HG02973 (cell line): ENCODE measurements around the gene DHRS4.

Experiments used
- ATAC-seq: cut with Tn5 transposase; IDR thresholded peaks from one replicate; pipeline ENCODE4 v1.9.1; 2021; ENCODE audit warnings: moderate library complexity; ENCODE audit not compliant: unreplicated experiment

The DHRS4 gene

DNA sequence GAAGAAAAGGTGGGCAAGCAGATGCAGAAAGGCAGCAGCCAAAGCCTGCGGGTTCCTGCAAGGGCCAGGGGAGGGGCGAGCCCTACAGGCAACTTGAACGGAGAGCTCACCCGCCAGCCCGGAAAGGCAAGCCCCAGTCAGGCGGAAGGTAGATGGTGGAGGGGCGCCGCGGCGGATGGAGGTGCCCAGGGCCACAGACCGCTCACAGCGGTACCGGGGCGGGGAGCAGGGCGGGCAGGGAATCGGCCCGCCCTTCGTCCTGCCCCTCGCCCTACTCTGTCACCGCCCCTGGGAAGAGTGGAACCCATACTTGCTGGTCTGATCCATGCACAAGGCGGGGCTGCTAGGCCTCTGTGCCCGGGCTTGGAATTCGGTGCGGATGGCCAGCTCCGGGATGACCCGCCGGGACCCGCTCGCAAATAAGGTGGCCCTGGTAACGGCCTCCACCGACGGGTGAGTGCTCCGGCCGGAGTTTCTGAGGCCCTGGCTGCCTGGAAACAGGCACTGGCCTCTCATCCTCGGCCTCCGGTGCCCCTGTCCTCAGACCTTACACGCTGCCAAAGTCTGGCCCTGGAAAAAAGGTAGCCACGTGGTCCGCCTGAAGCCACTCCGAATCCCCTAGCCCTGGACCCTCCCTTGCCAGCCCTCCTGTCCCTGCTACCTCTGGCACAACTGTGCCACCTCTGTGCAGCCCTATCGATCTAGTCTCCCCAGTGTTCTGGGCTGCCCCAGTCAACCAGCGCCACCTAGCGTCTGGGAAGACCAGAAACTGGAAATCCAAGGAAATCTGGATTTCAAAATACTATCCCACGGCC, at the start of gene DHRS4:
TSS of gene DHRS4 (plus strand) at position 307 of the 815 bp plus-strand sequence. CDS start at position 326, 19 bp downstream.
- peak; percentile 85 for ATAC-seq

DNA sequence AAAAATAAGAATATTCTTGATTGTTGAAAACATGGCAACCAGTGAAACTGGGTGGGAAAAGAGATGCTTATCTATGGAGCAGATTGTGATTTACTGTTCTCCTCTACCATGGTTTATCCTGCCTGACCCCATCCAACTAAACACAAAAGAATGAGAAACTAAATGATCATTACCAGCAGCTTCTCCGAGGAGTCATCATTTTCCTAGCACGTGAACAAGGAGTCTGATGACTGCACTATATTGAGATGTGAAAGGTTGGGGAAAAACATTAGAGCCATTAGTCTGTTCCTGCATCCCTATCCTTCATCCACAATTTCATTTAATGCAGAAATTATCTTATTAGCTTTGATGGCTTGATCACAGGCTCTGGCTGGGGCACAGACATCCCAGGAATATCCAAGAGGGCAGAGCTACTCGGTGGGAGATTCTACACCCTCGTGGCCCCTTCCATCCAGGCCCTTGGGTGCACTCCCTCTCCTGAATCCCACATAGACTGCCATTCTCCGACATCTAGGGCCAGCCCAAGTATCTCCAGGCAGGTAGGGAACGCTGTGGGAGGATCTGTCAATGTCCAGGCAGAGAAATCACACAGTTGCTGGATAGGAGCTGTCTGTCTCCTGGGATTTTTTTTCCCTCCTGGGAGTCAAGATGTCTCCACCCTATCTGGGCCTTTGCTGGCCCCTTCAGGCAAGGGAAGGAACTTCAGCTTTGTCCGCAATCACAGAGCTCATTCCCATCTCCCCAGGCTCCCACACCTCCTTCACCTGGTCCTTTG, 43.3 kb upstream of the DHRS4 start:
- no peak for ATAC-seq

DNA sequence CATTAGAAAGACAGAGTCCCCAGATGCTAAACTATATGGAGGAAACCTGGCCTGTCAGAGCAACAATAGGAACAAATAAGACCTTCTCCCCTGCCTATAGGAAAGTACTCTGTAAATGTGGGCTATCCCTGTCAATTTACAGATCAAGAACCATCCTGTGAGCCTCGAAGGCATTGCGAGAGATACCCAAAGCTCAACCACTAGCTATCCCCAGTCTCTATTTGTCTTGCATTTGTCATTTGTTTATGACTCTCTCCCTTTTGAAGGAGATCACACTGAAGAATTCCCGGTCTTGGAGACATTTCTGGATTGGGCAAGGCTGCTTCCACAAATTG, 42.7 kb upstream of the DHRS4 start:
- no peak for ATAC-seq

- no peak for ATAC-seq
These were observed 38.0 kb upstream of the DHRS4 start for GRCh38 chr14:23915559-23915958.

- ATAC-seq, result no peak
These were observed 37.6 kb upstream of the DHRS4 start for GRCh38 chr14:23916004-23916403.

DNA sequence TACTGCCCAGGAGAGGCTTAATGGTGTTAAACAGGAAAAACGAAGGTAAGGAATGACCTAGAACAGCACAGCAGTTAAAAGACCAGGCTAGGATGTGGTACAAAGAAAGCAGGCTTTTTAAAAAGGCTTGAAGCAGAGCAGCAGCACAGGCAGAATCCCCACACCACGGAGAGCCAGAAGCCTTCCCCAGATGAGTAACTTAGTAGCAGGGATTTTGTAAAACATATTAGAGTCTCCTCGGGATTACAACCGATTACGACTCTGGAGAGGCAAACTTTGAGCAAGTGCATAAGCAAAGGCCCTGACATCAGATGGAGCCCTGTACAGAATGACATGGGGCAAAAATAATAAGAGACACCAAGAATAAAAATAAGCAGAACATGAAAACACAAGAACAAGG, 37.1 kb upstream of the DHRS4 start:
- ATAC-seq, result no peak

DNA sequence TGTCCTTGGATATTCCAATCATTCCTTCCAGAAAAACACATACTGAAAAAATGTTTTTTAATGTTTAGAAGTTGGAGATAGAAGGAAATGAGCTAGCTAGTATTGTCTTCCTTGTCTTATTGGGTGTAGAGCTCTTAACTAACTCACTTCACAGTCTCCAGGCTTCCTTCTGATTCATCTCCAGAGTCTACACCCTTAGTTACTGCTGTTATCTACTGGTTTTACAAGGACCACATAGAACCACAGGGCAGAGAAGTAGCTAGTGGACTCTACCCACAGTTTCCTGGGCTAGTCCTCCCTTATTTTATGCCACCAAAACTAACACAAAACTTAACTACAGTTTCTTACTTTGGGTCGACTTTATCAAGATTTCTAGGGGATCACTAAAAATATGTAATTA, 31.0 kb upstream of the DHRS4 start:
- no peak for ATAC-seq

GRCh38 chr14:23925523-23926075, 28.0 kb upstream of the DHRS4 start:
- ATAC-seq, result no peak

GRCh38 chr14:23926543-23926942, 27.0 kb upstream of the DHRS4 start:
- no peak for ATAC-seq

DNA sequence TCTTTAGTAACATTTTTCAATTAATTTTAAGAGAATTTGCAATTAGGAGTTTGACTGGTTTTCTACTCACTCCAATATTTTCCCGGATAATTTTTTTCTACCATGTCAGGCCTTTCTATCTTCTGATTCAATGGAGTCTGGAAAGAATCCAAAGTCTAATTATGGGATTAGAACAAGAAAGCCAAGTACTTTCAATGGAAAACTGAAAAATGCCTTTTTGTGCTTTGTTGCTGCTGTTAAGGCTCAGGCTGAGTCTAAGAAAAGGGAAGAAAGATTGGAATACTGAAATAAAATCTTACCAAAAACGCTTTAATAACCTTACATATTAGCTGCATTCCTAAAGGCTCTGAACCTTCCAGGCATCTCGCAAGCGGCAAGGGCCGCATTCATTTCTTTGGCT, 24.4 kb upstream of the DHRS4 start:
- no peak for ATAC-seq

- peak; percentile 67 for ATAC-seq
These were observed 23.7 kb upstream of the DHRS4 start for GRCh38 chr14:23929822-23930294.

- no peak for ATAC-seq
These were observed 22.8 kb upstream of the DHRS4 start for GRCh38 chr14:23930742-23931141.

- ATAC-seq, result no peak
These were observed 21.8 kb upstream of the DHRS4 start for GRCh38 chr14:23931721-23932289.

DNA sequence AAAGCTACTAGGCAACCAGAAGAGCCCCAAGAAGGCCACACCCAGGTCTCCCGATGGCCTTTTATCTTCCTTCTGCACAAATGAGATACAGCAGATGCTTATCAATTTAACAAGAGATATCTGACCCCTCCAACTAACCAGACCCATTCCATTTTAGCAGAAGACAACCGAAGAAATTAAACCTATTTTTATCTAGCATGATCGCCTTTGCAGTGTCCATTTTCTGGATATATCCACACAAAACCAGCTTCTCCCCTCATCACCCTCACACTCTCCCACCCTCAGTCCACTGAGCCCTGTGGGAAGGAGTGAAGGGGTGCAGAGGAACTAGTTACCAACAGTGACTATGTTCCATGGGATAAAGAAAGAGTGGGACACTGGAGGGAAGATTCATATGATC, 20.9 kb upstream of the DHRS4 start:
- no peak for ATAC-seq

DNA sequence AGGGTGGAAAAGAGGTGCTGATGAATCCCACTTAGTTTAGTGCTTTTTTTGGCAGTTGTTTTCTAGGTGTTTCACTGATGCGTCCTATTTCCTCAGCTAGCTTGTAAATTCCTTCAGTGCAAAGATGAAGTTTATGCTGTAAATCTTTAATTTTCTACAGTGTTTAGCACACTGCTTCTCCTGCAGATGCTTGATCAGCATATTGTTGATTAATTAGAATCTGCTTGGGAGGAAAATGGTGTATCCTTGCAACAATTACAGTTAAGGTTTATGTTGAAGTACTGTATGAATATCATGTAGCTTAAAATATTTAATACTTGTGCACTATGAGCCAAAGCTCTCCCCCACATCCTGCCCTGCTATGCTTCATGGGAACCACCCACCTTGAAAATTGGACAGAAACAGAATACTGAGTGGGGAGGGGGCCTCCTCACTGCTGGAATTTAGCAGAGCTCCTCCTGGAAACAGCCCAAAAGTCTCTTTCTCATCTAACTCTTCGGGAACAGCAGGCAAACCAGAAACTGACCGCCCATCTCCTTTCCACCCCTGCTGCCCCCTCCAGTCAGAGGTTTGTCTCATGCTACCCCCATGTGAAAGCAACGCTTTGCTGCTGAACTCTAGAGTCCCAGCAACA, 20.3 kb upstream of the DHRS4 start:
- ATAC-seq, result no peak

DNA sequence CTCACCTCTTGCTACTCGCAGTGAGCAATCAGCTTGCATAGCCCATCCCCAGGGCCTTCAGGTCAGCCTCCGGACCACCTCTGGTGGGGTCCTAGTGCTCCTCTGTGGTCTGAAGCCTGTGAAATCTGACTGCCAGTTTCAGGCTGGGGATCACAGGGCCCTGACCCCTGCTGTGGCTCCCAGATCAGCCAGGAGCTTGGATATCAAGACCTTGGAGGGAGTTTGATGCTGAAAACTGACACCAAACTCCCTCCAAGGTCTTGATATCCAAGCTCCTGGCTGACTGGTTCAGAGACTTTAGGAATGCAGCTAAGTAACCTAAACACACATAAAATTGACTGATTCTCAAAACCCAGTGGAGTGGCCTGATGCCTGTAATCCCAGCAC, 19.8 kb upstream of the DHRS4 start:
- ATAC-seq, result no peak

DNA sequence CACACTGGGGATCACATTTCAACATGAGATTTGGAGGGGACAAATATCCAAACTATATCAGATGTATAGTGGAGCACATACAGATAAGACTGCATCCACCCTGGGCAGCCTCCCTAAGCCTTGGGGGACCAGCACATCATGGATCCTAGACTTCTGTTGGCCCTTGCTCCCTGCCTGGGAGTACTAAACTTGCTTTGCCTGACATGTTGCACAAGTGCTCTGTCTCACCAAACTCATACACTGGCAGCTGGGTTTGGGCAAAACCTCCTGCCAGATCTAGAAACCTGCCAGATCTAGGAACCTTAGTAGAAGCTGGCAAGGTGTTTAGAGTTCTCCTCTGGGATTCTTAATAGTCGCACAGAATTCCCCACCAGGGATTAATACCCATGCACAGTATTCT, 18.4 kb upstream of the DHRS4 start:
- no peak for ATAC-seq

DNA sequence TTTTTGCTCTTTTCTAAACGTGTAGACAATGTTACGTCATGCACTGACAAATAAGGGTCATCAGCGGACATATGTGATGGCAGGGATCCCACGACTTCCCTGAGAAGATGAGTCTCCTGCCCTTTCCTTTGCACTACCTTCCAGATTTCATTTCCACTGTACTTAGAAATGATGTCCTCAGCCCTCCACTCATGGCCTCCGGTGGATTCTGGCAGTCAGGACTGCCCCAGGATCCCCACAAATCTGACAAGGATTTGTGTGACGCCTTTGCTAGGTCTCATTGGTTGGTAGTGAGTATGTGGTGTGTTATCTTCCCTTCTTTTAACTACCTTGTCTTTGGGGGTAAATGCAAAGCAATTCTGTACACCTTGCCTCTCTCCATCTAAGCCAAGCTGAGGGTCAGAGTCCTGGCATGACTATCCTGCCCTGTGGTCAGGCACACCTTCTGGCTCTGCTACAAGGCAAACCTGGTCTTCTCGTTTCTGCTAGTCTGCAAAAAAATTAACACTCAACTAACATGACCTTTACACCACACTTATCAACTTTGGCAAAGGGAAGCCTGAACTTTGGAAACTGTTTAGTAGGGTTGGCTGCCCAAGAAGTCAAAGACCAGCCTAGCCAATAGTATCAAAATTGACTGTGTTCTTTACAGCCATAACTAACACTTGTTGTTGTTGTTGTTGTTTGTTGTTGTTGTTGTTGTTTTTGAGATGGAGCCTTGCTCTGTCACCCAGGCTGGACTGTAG, 17.3 kb upstream of the DHRS4 start:
- ATAC-seq, result no peak

DNA sequence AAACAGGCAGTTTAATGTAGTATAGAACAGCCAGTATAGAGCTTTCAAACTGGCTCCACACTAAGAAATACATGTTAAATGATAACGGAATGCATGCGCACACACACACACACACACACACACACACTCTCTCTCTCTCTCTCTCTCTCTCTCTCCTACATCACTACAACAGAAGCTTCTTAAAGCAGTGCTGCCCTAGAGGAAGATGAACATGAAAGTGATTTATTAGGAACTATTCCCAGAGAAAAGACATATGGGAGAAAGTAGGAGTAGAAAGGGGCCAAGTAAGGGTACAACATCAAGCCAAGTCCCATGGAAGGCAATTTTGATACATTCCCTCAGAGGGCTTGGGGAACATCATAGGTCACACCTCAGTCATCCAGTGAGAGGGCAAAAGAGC, 16.4 kb upstream of the DHRS4 start:
- no peak for ATAC-seq

DNA sequence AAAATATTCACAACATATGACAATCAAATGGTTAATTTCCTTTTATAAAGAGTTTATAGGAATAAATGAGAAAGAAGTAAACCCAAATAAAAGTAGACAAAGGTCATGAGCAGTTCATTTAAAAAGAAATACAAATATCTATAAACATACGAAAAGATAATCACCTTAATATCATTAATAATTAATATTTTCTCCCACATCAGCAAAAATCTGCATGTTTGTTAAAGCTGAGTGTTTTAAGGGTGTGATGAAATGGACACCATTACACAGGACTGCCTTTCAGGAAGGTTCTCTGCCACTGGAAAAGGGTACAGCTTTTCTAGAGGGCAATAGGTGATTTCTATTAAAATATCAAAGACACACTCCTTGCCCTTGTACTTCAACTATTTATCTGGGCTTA, 14.7 kb upstream of the DHRS4 start:
- no peak for ATAC-seq
